H1 (cell line): ENCODE measurements around the gene DCP2. TPM values are rescaled to one million over a fixed set of nuclear protein-coding genes. Genes with fewer than 3 reads are reported as not detected.

Source experiments
- CTCF ChIA-PET: fragments of 300-600 bp; sonication (Branson Sonifier 250); formaldehyde crosslinking; loops from one replicate; lab custom pipeline; 2021; ENCODE audit not compliant: partially characterized antibody; lab: Charles Lee
- POLR2A ChIA-PET: fragments of 300-600 bp; sonication (Branson Sonifier 250); formaldehyde crosslinking; loops from one replicate; lab custom pipeline; 2021; ENCODE audit warnings: inconsistent platforms; ENCODE audit not compliant: partially characterized antibody; lab: Charles Lee
- DNase-seq, 2 experiments: peaks; one replicate each; pipeline versions ENCODE4 v3.0.0 to v3.0.0-alpha.2; 2010 to 2022; ENCODE audit warnings: low spot score in 2 of 2, low read depth in 1 of 2, mixed read lengths in 1 of 2
- FAIRE-seq: peaks from 2 replicates; lab custom pipeline; 2011; peaks lifted over from hg19 to GRCh38; lab: Jason Lieb, UNC
- H2AFZ ChIP-seq: 2 replicates; pipeline ENCODE4 v1.8.1; 2012; ENCODE audit warnings: low read length, inconsistent platforms
- H2AK5ac ChIP-seq: 2 replicates; pipeline ENCODE4 v1.6.1; 2013; ENCODE audit warnings: low read depth, low read length
- H2BK120ac ChIP-seq: replicated peaks from 2 replicates; pipeline ENCODE3; 2013; ENCODE audit warnings: low read depth, low read length, inconsistent platforms
- H2BK12ac ChIP-seq: 2 replicates; pipeline ENCODE4 v1.6.1; 2013; ENCODE audit warnings: low read depth, low read length
- H2BK15ac ChIP-seq: 2 replicates; pipeline ENCODE4 v1.6.1; 2013; ENCODE audit warnings: low read length
- H2BK20ac ChIP-seq: 2 replicates; pipeline ENCODE4 v1.6.1; 2013; ENCODE audit warnings: low read length
- H2BK5ac ChIP-seq: 2 replicates; pipeline ENCODE4 v1.6.1; 2013; ENCODE audit warnings: low read depth, low read length
- H3K14ac ChIP-seq: 2 replicates; pipeline ENCODE4 v1.6.1; 2013; ENCODE audit warnings: inconsistent platforms; ENCODE audit not compliant: insufficient read length
- H3K18ac ChIP-seq: 2 replicates; pipeline ENCODE4 v1.6.1; 2013; ENCODE audit warnings: low read length; ENCODE audit errors: extremely low read depth
- H3K23ac ChIP-seq: 2 replicates; pipeline ENCODE4 v1.6.1; 2013; ENCODE audit warnings: inconsistent platforms; ENCODE audit not compliant: insufficient read length
- H3K23me2 ChIP-seq: 2 replicates; pipeline ENCODE4 v1.6.1; 2013; ENCODE audit warnings: low read depth, low read length
- H3K27ac ChIP-seq: 2 replicates; pipeline ENCODE4 v1.6.1; 2011; ENCODE audit warnings: low read depth, low read length, inconsistent platforms
- H3K27me3 ChIP-seq, 4 experiments: replicated peaks in 1 of 4; 1 replicate in 1 of 4; 2 replicates in 3 of 4; pipeline versions ENCODE4 v1.6.1 to v1.8.1; 2011 to 2013; ENCODE audit warnings: low read length in 3 of 4, mild to moderate bottlenecking in 3 of 4, inconsistent platforms in 2 of 4, mixed read lengths in 2 of 4, moderate library complexity in 1 of 4; ENCODE audit not compliant: control insufficient read depth in 3 of 4, insufficient read depth in 3 of 4; ENCODE audit errors: extremely low read depth in 1 of 4
- H3K36me3 ChIP-seq, 4 experiments: 2 replicates each; pipeline versions ENCODE4 v1.6.1 to v1.8.1; 2011 to 2013; ENCODE audit warnings: mild to moderate bottlenecking in 4 of 4, low read length in 3 of 4, moderate library complexity in 2 of 4, control low read depth in 1 of 4, inconsistent platforms in 1 of 4; ENCODE audit not compliant: insufficient read depth in 4 of 4, control insufficient read depth in 2 of 4
- H3K4ac ChIP-seq: replicated peaks from 2 replicates; pipeline ENCODE3; 2013; ENCODE audit warnings: low read length, low read depth, mixed read lengths, inconsistent platforms; ENCODE audit not compliant: insufficient read length
- H3K4me1 ChIP-seq, 4 experiments: replicated peaks in 1 of 4; 1 replicate in 1 of 4; 2 replicates in 3 of 4; pipeline versions ENCODE4 v1.6.1 to v1.8.1; 2011 to 2013; ENCODE audit warnings: low read length in 3 of 4, inconsistent platforms in 2 of 4, mixed read lengths in 1 of 4; ENCODE audit not compliant: insufficient read depth in 4 of 4, control insufficient read depth in 3 of 4
- H3K4me2 ChIP-seq, 2 experiments: 2 replicates each; pipeline versions ENCODE4 v1.6.1 to v1.8.1; 2011 to 2013; ENCODE audit warnings: low read depth in 2 of 2, low read length in 2 of 2, control low read depth in 1 of 2, inconsistent platforms in 1 of 2, mild to moderate bottlenecking in 1 of 2; ENCODE audit not compliant: insufficient read depth in 1 of 2
- H3K4me3 ChIP-seq, 4 experiments: fragments of 200-600, 300-600 bp in 1 of 4; sonication (generic), shearing (Covaris generic), sonication (Bioruptor Twin) in 1 of 4; 2 replicates each; pipeline versions ENCODE4 v1.5.1 to v1.8.1; 2011 to 2016; ENCODE audit warnings: low read length in 4 of 4, low read depth in 3 of 4, control low read depth in 2 of 4, inconsistent platforms in 2 of 4, mild to moderate bottlenecking in 2 of 4, mixed read lengths in 1 of 4, moderate library complexity in 1 of 4; ENCODE audit not compliant: insufficient read depth in 2 of 4; ENCODE audit errors: extremely low read depth in 1 of 4
- H3K56ac ChIP-seq: replicated peaks from 2 replicates; pipeline ENCODE3; 2013; ENCODE audit warnings: low read depth, mild to moderate bottlenecking, mixed read lengths, low read length, inconsistent platforms; ENCODE audit not compliant: insufficient read length
- H3K79me1 ChIP-seq: 2 replicates; pipeline ENCODE4 v1.6.1; 2013; ENCODE audit warnings: low read depth, low read length, control low read depth
- H3K79me2 ChIP-seq, 2 experiments: 2 replicates each; pipeline versions ENCODE4 v1.6.1 to v1.8.1; 2012 to 2013; ENCODE audit warnings: low read length in 2 of 2, mild to moderate bottlenecking in 2 of 2, inconsistent platforms in 1 of 2; ENCODE audit not compliant: insufficient read depth in 2 of 2, control insufficient read depth in 1 of 2
- H3K9ac ChIP-seq, 4 experiments: replicated peaks in 1 of 4; 1 replicate in 1 of 4; 2 replicates in 3 of 4; pipeline versions ENCODE4 v1.6.1 to v1.8.1; 2011 to 2013; ENCODE audit warnings: low read depth in 3 of 4, low read length in 3 of 4, control low read depth in 2 of 4, mild to moderate bottlenecking in 2 of 4, moderate library complexity in 2 of 4, inconsistent platforms in 1 of 4; ENCODE audit errors: extremely low read depth in 1 of 4
- H3K9me3 ChIP-seq, 2 experiments: 2 replicates each; pipeline versions ENCODE4 v1.6.1 to v1.8.1; 2012 to 2013; ENCODE audit warnings: mild to moderate bottlenecking in 2 of 2, moderate library complexity in 2 of 2, control low read depth in 1 of 2, inconsistent platforms in 1 of 2, low read depth in 1 of 2, low read length in 1 of 2, mixed read lengths in 1 of 2; ENCODE audit not compliant: insufficient read depth in 2 of 2
- H4K20me1 ChIP-seq, 2 experiments: replicated peaks in 1 of 2; 2 replicates each; pipeline versions ENCODE3 to v1.8.1; 2011 to 2013; ENCODE audit warnings: inconsistent platforms in 2 of 2, low read length in 2 of 2, mild to moderate bottlenecking in 1 of 2; ENCODE audit not compliant: insufficient read depth in 2 of 2, control insufficient read depth in 1 of 2
- H4K5ac ChIP-seq: 2 replicates; pipeline ENCODE4 v1.6.1; 2013; ENCODE audit warnings: low read length, low read depth, mixed read lengths, inconsistent platforms; ENCODE audit not compliant: insufficient read length
- H4K8ac ChIP-seq: 2 replicates; pipeline ENCODE4 v1.8.0; 2013; ENCODE audit warnings: mild to moderate bottlenecking, moderate library complexity, low read length, inconsistent platforms; ENCODE audit not compliant: insufficient read depth; ENCODE audit errors: extremely low read depth
- H4K91ac ChIP-seq: replicated peaks from 2 replicates; pipeline ENCODE3; 2013; ENCODE audit warnings: low read length, mixed read lengths, inconsistent platforms; ENCODE audit not compliant: insufficient read length
- ATF2 ChIP-seq: IDR thresholded peaks from 2 replicates; pipeline ENCODE4 v1.6.1; 2012; ENCODE audit warnings: low read length, inconsistent platforms
- BACH1 ChIP-seq: IDR thresholded peaks from 2 replicates; pipeline ENCODE4 v1.6.1; 2012; ENCODE audit warnings: low read length, improper control_type of control experiment
- BCL11A ChIP-seq, 2 experiments: IDR thresholded peaks; one replicate each; pipeline ENCODE4 v1.6.1; 2011; ENCODE audit warnings: low read depth in 2 of 2, low read length in 2 of 2, mild to moderate bottlenecking in 2 of 2
- CBX5 ChIP-seq: fragments of 300-800, 300-1000 bp; sonication (generic); IDR thresholded peaks from 2 replicates; pipeline ENCODE4 v1.7.1; 2016; ENCODE audit warnings: antibody characterized with exemption, low read length, low read depth
- EGR1 ChIP-seq: IDR thresholded peaks from 2 replicates; pipeline ENCODE4 v1.6.1; 2011; ENCODE audit warnings: low read depth, low read length, borderline replicate concordance
- HDAC6 ChIP-seq: IDR thresholded peaks from one replicate; pipeline ENCODE4 v1.7.1; 2012; ENCODE audit warnings: low read depth, mild to moderate bottlenecking, inconsistent platforms, low read length, moderate library complexity
- JUN ChIP-seq: IDR thresholded peaks from 2 replicates; pipeline ENCODE4 v1.6.1; 2011; ENCODE audit warnings: low read depth, mild to moderate bottlenecking, improper control_type of control experiment, low read length
- MAFK ChIP-seq: IDR thresholded peaks from 2 replicates; pipeline ENCODE4 v1.6.1; 2012; ENCODE audit warnings: low read depth, mild to moderate bottlenecking, improper control_type of control experiment, low read length
- POLR2A ChIP-seq, 2 experiments: IDR thresholded peaks; 1 replicate in 1 of 2; 2 replicates in 1 of 2; pipeline ENCODE4 v1.6.1; 2011; ENCODE audit warnings: low read depth in 2 of 2, low read length in 2 of 2, mild to moderate bottlenecking in 2 of 2; ENCODE audit errors: control extremely low read depth in 1 of 2
- SAP30 ChIP-seq: fragments of 300-600 bp; sonication (generic); IDR thresholded peaks from 2 replicates; pipeline ENCODE4 v1.7.1; 2012; ENCODE audit warnings: low read length, moderate library complexity, mild to moderate bottlenecking, inconsistent platforms; ENCODE audit not compliant: insufficient read depth, insufficient replicate concordance
- SUZ12 ChIP-seq: fragments of 200-600 bp; sonication (generic); IDR thresholded peaks from 2 replicates; pipeline ENCODE4 v1.6.1; 2012; ENCODE audit warnings: mild to moderate bottlenecking, inconsistent platforms, low read length, moderate library complexity, mixed read lengths
- YY1 ChIP-seq: IDR thresholded peaks from 2 replicates; pipeline ENCODE4 v1.6.1; 2011; ENCODE audit warnings: low read depth, mild to moderate bottlenecking, low read length
- WGBS, 2 experiments: shearing (Covaris generic) in 1 of 2; methylation state at CpG; one replicate each; pipeline versions ENCODE4 v1.1.6 to v1.1.7; 2013 to 2015; ENCODE audit warnings: low lambda C conversion rate in 2 of 2, mixed read lengths in 2 of 2, inconsistent platforms in 1 of 2, low coverage in 1 of 2, missing lambda C conversion rate in 1 of 2; ENCODE audit not compliant: insufficient replicate concordance in 2 of 2, insufficient coverage in 1 of 2, insufficient read length in 1 of 2; ENCODE audit errors: extremely low coverage in 1 of 2, missing lambda C conversion rate in 1 of 2; 5-methylcytosine and 5-hydroxymethylcytosine counted together
- polyA plus RNA-seq, 7 experiments: library from polyadenylated mRNA; depleted of rRNA in 3 of 7; stranded (reverse) in 5 of 7; unstranded in 2 of 7; fragments of >200 nt in 5 of 7; fragments of 200-250 nt in 2 of 7; gene quantifications; 1 replicate in 5 of 7; 2 replicates in 1 of 7; 4 replicates in 1 of 7; pipeline versions ENCODE4 v1.2.1 to v1.2.3, GENCODE V29; 2011 to 2013; ENCODE audit warnings: missing spikeins in 2 of 7, mixed read lengths in 2 of 7
- total RNA-seq: library from RNA; stranded (reverse); fragmentation: NEBNext Ultra II Directional; extraction: Animal tissue kit (Norgen Biotek cat#: 25700); gene quantifications from 2 replicates; pipeline ENCODE4 v1.2.1, GENCODE V29; 2021

Gene DCP2
- total and polyA plus RNA-seq, 2 of the 8 experiments (the other 6 are each of a cell fraction or from before 2014, with no cell fraction given): 14.4 to 162 TPM

DNA sequence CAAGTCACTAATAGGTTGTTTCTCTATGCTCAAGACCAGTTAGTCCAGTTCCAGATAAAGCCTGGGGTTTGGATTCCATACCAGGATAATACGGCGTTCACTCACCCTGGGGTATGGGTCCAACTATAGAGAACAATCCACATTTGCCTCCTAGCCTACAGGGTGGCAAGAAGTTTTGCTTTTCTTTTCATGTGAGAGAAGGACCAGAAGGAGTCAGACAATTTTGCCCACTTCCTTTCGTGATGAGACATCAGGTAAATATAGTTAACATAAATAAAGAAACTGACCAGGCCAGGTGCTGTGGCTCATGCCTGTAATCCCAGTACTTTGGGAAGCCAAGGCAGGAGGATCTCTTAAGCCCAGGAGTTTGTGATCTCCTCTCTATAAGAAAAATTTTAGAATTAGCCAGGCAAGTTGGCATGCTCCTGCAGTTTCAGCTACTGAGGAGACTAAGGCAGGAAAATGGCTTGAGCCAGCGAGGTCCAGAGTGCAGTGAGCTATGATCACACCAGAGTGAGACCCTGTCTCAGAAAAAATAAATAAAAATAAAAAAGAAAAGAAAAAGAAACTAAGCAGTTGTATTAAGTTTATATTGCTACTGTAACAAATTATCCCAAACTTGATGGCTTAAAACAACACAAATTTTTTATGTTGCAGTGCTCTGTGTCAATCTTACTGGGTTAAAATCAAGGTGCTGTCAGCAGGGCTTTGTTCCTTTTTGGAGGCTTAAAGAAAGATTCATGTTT is 47.1 kb upstream of the DCP2 start:
- DNase-seq (no peak), FAIRE-seq (no peak)
- Histone ChIP-seq H2AK5ac (no peak overlapping the region), H2BK120ac (no peak overlapping the region), H3K4ac (no peak overlapping the region), H3K14ac (no peak overlapping the region), H4K91ac (no peak overlapping the region), H3K4me1 (no peaks in the 10 kb centered on the region), H3K4me2 (no peak overlapping the region), H2BK15ac (no peak overlapping the region), H3K9me3 (no peaks in the 10 kb centered on the region), H4K20me1 (no peaks in the 10 kb centered on the region), H2BK12ac (no peak overlapping the region), H2AFZ (no peak overlapping the region), H4K5ac (no peak overlapping the region), H3K27ac (no peak overlapping the region), H3K79me1 (no peaks in the 10 kb centered on the region), H2BK5ac (no peak overlapping the region), H3K27me3 (no peaks in the 10 kb centered on the region), H4K8ac (no peak overlapping the region), H3K23ac (no peak overlapping the region), H3K36me3 (no peaks in the 10 kb centered on the region), H3K18ac (no peak overlapping the region), H2BK20ac (no peak overlapping the region), H3K79me2 (no peaks in the 10 kb centered on the region), H3K9ac (no peak overlapping the region), H3K23me2 (no peaks in the 10 kb centered on the region), H3K56ac (no peak overlapping the region), H3K4me3 (no peak overlapping the region)
- ChIA-PET POLR2A (no interaction called here), CTCF (interaction anchor here (1.4 kb wide), 1 partner anchor 8 kb away, joined by 5 read pairs; no protein-coding TSS in a partner anchor)
- WGBS, 2 experiments: 91% methylated on average over 4 of the region's 4 CpGs; no CpG with 5 or more reads in 1 of the 2 experiments
- TF ChIP-seq CBX5 (no peak), POLR2A (IDR thresholded peaks at IDR 0.05; ENCODE audit: control extremely low read depth in 1 of 2, low read depth in 2 of 2, low read length in 2 of 2) (no peak), BCL11A (IDR thresholded peaks at IDR 0.05; ENCODE audit: low read depth in 2 of 2, low read length in 2 of 2) (no peak), HDAC6 (no peak), MAFK (no peak), EGR1 (no peak), SUZ12 (no peak), JUN (no peak), SAP30 (no peak), BACH1 (no peak), ATF2 (no peak), YY1 (no peak)
